Activated CD4-positive, alpha-beta T cell treated with anti-CD3 and anti-CD28 coated beads, Interleukin-2, Interleukin-4, amounts not matched to agents 100 ng/mL and 50 ng/mL, durations not matched to agents 16 hours and 8 hours (primary cell): ENCODE results near the gene AACS.

ENCODE experiments used
- DNase-seq: peaks from one replicate; pipeline ENCODE4 v3.0.0-alpha.2; 2020; ENCODE audit warnings: low spot score

The AACS gene

GRCh38 chr12:125186471-125187147 is 121.4 kb downstream of the AACS start:
- DNase-seq: no peak

DNA sequence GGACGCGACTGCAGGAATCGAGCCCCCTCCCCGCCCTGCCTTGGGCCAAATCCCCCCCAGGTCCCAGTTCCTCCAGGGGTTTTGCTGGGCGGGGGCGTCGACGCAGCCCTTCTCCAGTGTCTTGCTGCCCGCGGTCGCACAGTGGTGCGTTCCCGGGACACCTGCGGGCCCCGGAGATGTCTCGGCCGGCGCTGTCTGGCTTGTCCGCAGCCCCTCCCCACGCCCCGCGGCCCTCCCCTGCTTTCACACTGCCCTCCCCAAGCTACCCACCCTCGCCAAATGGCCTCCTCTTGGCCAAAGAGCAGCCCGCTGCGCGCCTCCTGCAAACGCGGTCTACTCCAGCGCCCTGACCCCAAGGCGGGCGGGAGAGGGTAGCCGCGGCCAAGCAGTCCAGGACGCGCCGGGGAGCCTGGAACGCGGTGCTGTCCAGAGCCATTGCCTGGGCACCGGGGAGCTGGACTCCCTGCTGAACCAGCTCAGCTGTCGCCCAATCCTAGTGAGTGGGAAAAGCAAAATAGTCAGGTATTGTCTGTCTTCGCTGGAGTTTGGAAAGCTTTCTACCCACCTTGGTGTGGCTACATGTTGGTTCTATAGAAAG is 122.0 kb downstream of the AACS start:
- no peak for DNase-seq

- DNase-seq: no peak
Measured at GRCh38 chr12:125187780-125188741, 122.8 kb downstream of the AACS start.

- DNase-seq: no peak
Measured at GRCh38 chr12:125189015-125189414, 123.8 kb downstream of the AACS start.

DNA sequence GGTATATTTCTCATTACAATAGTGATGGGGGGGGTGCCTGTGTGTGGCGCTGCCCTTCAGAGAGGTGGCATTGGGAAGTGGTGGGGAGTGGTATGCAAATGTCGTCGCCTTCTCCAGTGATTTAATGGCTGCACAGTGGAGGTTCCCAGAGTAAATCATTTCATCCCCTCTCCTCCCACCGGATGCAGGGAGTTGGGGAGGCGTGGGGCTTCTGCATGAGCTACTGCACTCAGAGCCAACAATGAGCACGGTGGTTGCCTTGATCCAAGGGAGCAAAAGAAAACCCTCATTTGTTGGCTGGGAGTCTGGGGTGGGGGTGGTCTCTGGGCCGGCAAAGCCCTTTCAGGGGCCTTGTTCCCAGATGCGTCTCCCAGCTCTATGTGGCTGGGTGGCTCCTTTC is 124.3 kb downstream of the AACS start:
- DNase-seq: no peak

GRCh38 chr12:125191361-125192087 is 126.3 kb downstream of the AACS start:
- no peak for DNase-seq

- DNase-seq: no peak
Measured at GRCh38 chr12:125192690-125193221, 127.5 kb downstream of the AACS start.
